Keratinocyte (primary cell): Measurements from ENCODE around the gene ZEB2. TPM values are rescaled to one million over a fixed set of nuclear protein-coding genes. Genes with fewer than 3 reads are reported as not detected.

Source experiments
- DNase-seq: peaks from one replicate; pipeline ENCODE4 v3.0.0-alpha.2; 2011; ENCODE audit warnings: low read depth, missing footprints, low spot score
- FAIRE-seq: peaks from 2 replicates; lab custom pipeline; 2011; peaks lifted over from hg19 to GRCh38; lab: Jason Lieb, UNC
- H2AFZ ChIP-seq: 2 replicates; pipeline ENCODE4 v1.6.0; 2012; ENCODE audit warnings: low read length, control low read depth, inconsistent platforms; ENCODE audit not compliant: control insufficient read depth
- H3K27ac ChIP-seq: 2 replicates; pipeline ENCODE4 v1.5.1; 2011; ENCODE audit warnings: low read length; ENCODE audit not compliant: control insufficient read depth, insufficient read depth
- H3K27me3 ChIP-seq: 3 replicates; pipeline ENCODE4 v1.6.0; 2011; ENCODE audit warnings: low read length; ENCODE audit not compliant: control insufficient read depth, insufficient read depth; ENCODE audit errors: extremely low read depth
- H3K36me3 ChIP-seq, 2 experiments: 2 replicates in 1 of 2; 3 replicates in 1 of 2; pipeline ENCODE4 v1.5.1; 2011; ENCODE audit warnings: low read length in 2 of 2, mild to moderate bottlenecking in 1 of 2; ENCODE audit not compliant: control insufficient read depth in 2 of 2, insufficient read depth in 2 of 2; ENCODE audit errors: extremely low read depth in 1 of 2
- H3K4me1 ChIP-seq: 3 replicates; pipeline ENCODE4 v1.5.1; 2011; ENCODE audit warnings: low read length; ENCODE audit not compliant: control insufficient read depth, insufficient read depth; ENCODE audit errors: extremely low read depth
- H3K4me2 ChIP-seq: 3 replicates; pipeline ENCODE4 v1.6.0; 2011; ENCODE audit warnings: low read depth, low read length; ENCODE audit not compliant: control insufficient read depth, insufficient read depth; ENCODE audit errors: extremely low read depth
- H3K4me3 ChIP-seq, 3 experiments: fragments of 200-600 bp in 1 of 3; sonication (generic) in 1 of 3; 2 replicates in 2 of 3; 3 replicates in 1 of 3; pipeline ENCODE4 v1.5.1; 2011 to 2016; ENCODE audit warnings: low read length in 3 of 3, mild to moderate bottlenecking in 3 of 3, control low read depth in 2 of 3, inconsistent platforms in 1 of 3, low read depth in 1 of 3, mixed read lengths in 1 of 3, mixed run types in 1 of 3, moderate library complexity in 1 of 3; ENCODE audit not compliant: control insufficient read depth in 2 of 3, insufficient read depth in 2 of 3; ENCODE audit errors: extremely low read depth in 1 of 3
- H3K79me2 ChIP-seq: 2 replicates; pipeline ENCODE4 v1.6.0; 2012; ENCODE audit warnings: low read length; ENCODE audit not compliant: control insufficient read depth, insufficient read depth
- H3K9ac ChIP-seq: 3 replicates; pipeline ENCODE4 v1.6.0; 2011; ENCODE audit warnings: low read length; ENCODE audit not compliant: control insufficient read depth, insufficient read depth; ENCODE audit errors: extremely low read depth
- H3K9me1 ChIP-seq: 3 replicates; pipeline ENCODE4 v1.6.0; 2011; ENCODE audit warnings: low read length; ENCODE audit not compliant: control insufficient read depth, insufficient read depth; ENCODE audit errors: extremely low read depth
- H3K9me3 ChIP-seq: 2 replicates; pipeline ENCODE4 v1.5.1; 2012; ENCODE audit warnings: low read depth, low read length; ENCODE audit not compliant: control insufficient read depth
- H4K20me1 ChIP-seq: 3 replicates; pipeline ENCODE4 v1.6.0; 2011; ENCODE audit warnings: low read length; ENCODE audit not compliant: control insufficient read depth, insufficient read depth; ENCODE audit errors: extremely low read depth
- EZH2 ChIP-seq: IDR thresholded peaks from one replicate; pipeline ENCODE4 v1.6.1; 2012; ENCODE audit warnings: inconsistent platforms, mild to moderate bottlenecking, low read length, moderate library complexity
- dilution Hi-C: fragments of 300-500 bp; cut with MboI; formaldehyde crosslinking; loops from one replicate; pipeline ENCODE4 v1.7.0; 2020; ENCODE audit warnings: low sequenced_read_pairs; ENCODE audit not compliant: extremely low pct_ligation_motif_present
- polyA plus RNA-seq, 5 experiments: library from polyadenylated mRNA; depleted of rRNA in 3 of 5; stranded (reverse) in 3 of 5; stranded (forward) in 1 of 5; unstranded in 1 of 5; fragments of >200 nt; gene quantifications; 1 replicate in 1 of 5; 2 replicates in 3 of 5; 3 replicates in 1 of 5; pipeline versions ENCODE4 v1.2.1 to v1.2.3, GENCODE V29; 2011 to 2012; ENCODE audit warnings: missing spikeins in 2 of 5, low read depth in 1 of 5, low replicate concordance in 1 of 5
- TF ChIP-seq, protein P1 (sequence below), 3 experiments: IDR thresholded peaks in 1 of 3; conservative IDR thresholded peaks in 1 of 3; optimal IDR thresholded peaks in 1 of 3; 2 replicates in 2 of 3; 3 replicates in 1 of 3; pipeline versions ENCODE3 to v1.5.1; 2011; ENCODE audit warnings: low read length in 3 of 3, mild to moderate bottlenecking in 3 of 3, moderate library complexity in 2 of 3, control low read depth in 1 of 3, inconsistent platforms in 1 of 3; ENCODE audit not compliant: insufficient read depth in 2 of 3; ENCODE audit errors: extremely low read depth in 1 of 3

The ZEB2 gene
- polyA plus RNA-seq, 1 donor (not counting 4 experiments of a cell fraction or from before 2014, with no cell fraction given) = 0.12 TPM

DNA sequence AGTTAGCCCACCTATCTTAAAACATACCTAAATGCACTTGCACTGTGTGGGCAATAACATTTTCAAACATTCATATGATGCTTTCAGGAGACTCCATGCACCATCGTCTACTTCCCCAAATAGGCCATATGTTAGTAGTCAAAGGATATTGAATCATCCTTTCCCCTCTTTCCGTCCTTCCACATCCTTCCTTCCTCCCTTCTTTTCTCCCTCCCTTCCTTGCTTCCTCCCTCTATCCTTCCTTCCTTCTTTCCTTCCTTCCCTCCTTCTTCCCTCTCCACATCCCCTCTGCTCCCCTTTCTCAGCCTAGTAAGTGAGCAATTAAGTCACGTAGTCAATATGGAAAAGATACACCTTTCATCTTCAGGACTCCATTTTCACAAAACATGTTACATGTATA, 73.8 kb downstream of the ZEB2 start:
- FAIRE-seq = no peak
- Histone ChIP-seq H2AFZ (no peak overlapping the region), H3K4me3 (no peak overlapping the region), H3K9ac (no peak overlapping the region), H3K36me3 (no peaks in the 10 kb centered on the region), H3K9me3 (no peaks in the 10 kb centered on the region), H3K27me3 (no peaks in the 10 kb centered on the region), H3K4me2 (no peak overlapping the region), H3K4me1 (no peaks in the 10 kb centered on the region), H4K20me1 (no peaks in the 10 kb centered on the region), H3K27ac (no peak overlapping the region), H3K79me2 (no peaks in the 10 kb centered on the region), H3K9me1 (no peaks in the 10 kb centered on the region)
- DNase-seq = no peak
- TF ChIP-seq, protein P1, sequence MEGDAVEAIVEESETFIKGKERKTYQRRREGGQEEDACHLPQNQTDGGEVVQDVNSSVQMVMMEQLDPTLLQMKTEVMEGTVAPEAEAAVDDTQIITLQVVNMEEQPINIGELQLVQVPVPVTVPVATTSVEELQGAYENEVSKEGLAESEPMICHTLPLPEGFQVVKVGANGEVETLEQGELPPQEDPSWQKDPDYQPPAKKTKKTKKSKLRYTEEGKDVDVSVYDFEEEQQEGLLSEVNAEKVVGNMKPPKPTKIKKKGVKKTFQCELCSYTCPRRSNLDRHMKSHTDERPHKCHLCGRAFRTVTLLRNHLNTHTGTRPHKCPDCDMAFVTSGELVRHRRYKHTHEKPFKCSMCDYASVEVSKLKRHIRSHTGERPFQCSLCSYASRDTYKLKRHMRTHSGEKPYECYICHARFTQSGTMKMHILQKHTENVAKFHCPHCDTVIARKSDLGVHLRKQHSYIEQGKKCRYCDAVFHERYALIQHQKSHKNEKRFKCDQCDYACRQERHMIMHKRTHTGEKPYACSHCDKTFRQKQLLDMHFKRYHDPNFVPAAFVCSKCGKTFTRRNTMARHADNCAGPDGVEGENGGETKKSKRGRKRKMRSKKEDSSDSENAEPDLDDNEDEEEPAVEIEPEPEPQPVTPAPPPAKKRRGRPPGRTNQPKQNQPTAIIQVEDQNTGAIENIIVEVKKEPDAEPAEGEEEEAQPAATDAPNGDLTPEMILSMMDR (optimal IDR thresholded peaks at IDR 0.05 in 1 of 3, IDR thresholded peaks at IDR 0.05 in 1 of 3, conservative IDR thresholded peaks at IDR 0.05 in 1 of 3; ENCODE audit: extremely low read depth in 1 of 3, insufficient read depth in 2 of 3, low read length in 3 of 3) = no peak
- TF ChIP-seq EZH2 = no peak
- dilution Hi-C loops = no loop called here

DNA sequence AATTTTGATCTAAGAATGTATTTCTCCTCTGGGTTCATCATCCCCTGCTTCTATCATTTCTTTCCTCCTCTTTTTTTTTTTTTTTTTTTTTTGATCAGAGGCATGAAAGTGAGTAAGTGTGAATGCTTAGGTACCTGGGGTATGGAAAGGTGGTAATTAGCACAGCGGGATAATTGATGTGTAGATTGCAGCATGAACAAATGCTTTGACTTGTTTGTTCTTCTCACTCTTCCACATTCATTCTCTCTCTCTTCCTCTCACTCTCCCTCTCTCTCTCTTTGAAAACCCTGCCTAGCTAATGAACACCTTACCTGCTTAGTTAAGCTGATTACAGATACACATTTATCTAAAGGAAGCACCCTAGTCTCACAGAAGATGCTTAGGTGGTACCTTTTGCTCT, 74.7 kb downstream of the ZEB2 start:
- H3K79me2 ChIP-seq = no peaks in the 10 kb centered on the region
- TF ChIP-seq, protein P1 (optimal IDR thresholded peaks at IDR 0.05 in 1 of 3, IDR thresholded peaks at IDR 0.05 in 1 of 3, conservative IDR thresholded peaks at IDR 0.05 in 1 of 3; ENCODE audit: extremely low read depth in 1 of 3, insufficient read depth in 2 of 3, low read length in 3 of 3) = no peak
- no peak for TF ChIP-seq EZH2
- H3K9me3 ChIP-seq = no peaks in the 10 kb centered on the region
- H3K9me1 ChIP-seq = no peaks in the 10 kb centered on the region
- H3K4me3 ChIP-seq = no peak overlapping the region
- H3K9ac ChIP-seq = no peak overlapping the region
- no peaks in the 10 kb centered on the region for H3K4me1 ChIP-seq
- FAIRE-seq = no peak
- H3K4me2 ChIP-seq = no peak overlapping the region
- no peaks in the 10 kb centered on the region for H3K36me3 ChIP-seq
- dilution Hi-C loops = no loop called here
- no peaks in the 10 kb centered on the region for H3K27me3 ChIP-seq
- H4K20me1 ChIP-seq = no peaks in the 10 kb centered on the region
- H2AFZ ChIP-seq = no peak overlapping the region
- no peak overlapping the region for H3K27ac ChIP-seq
- no peak for DNase-seq
